GM06990 (cell line): ENCODE measurements around the gene CHST6.
"Not testable (repeated sequence)": the region's sequence is repeated elsewhere in the genome, so short reads cannot be mapped to it uniquely, and the experiment has no call there.

Experiments used
- DNase-seq: peaks from one replicate; pipeline ENCODE4 v3.0.0-alpha.2; 2011; ENCODE audit not compliant: insufficient read length; ENCODE audit errors: extremely low read depth
- H3K27me3 ChIP-seq: replicated peaks from 2 replicates; pipeline ENCODE4 v1.6.0; 2011; ENCODE audit warnings: low read length; ENCODE audit not compliant: control insufficient read depth, insufficient read depth
- H3K36me3 ChIP-seq: 2 replicates; pipeline ENCODE4 v1.5.1; 2011; ENCODE audit warnings: low read length; ENCODE audit not compliant: control insufficient read depth, insufficient read depth
- H3K4me3 ChIP-seq: replicated peaks from 2 replicates; pipeline ENCODE4 v1.5.1; 2011; ENCODE audit warnings: low read depth, mild to moderate bottlenecking, control low read depth, low read length
- CTCF ChIP-seq: IDR thresholded peaks from 2 replicates; pipeline ENCODE4 v1.5.1; 2011; ENCODE audit warnings: low read length, control low read depth, mild to moderate bottlenecking, inconsistent platforms; ENCODE audit not compliant: insufficient read depth, poor library complexity, severe bottlenecking

CHST6 gene

GRCh38 chr16:75464122-75464918, 30.9 kb downstream of the CHST6 start, which contains the start of gene TMEM170A:
TMEM170A (minus strand) TSS chr16:75464689; CDS start chr16:75464600, 89 bp downstream.
- peak within 1 kb of the TSS; percentile 89 for H3K4me3 ChIP-seq
- H3K36me3 ChIP-seq: peaks cover 2% of the 10 kb centered on the region
- H3K27me3 ChIP-seq: no peaks in the 10 kb centered on the region
- peak; percentile 99 for DNase-seq
- TF ChIP-seq CTCF: peak; percentile 100

GRCh38 chr16:75463389-75464121, 31.7 kb downstream of the CHST6 start:
- DNase-seq, H3K36me3 ChIP-seq, H3K27me3 ChIP-seq: not testable (repeated sequence)
- H3K4me3 ChIP-seq: peak overlapping the region; percentile 89

- no peaks in the 10 kb centered on the region for H3K27me3 ChIP-seq
- peaks cover 2% of the 10 kb centered on the region for H3K36me3 ChIP-seq
- DNase-seq: no peak
- H3K4me3 ChIP-seq: peak overlapping the region; percentile 89
- no peak for TF ChIP-seq CTCF
Measured at GRCh38 chr16:75462806-75463205, 32.4 kb downstream of the CHST6 start.

GRCh38 chr16:75461575-75461974, 33.7 kb downstream of the CHST6 start:
- no peak overlapping the region for H3K4me3 ChIP-seq
- TF ChIP-seq CTCF: no peak
- DNase-seq: no peak
- H3K27me3 ChIP-seq: no peaks in the 10 kb centered on the region
- peaks cover 2% of the 10 kb centered on the region for H3K36me3 ChIP-seq

- Histone ChIP-seq H3K4me3 (no peak overlapping the region), H3K27me3 (no peaks in the 10 kb centered on the region), H3K36me3 (peaks cover 2% of the 10 kb centered on the region)
- DNase-seq: no peak
- TF ChIP-seq CTCF: no peak
Measured at GRCh38 chr16:75460446-75460845, 34.8 kb downstream of the CHST6 start.

GRCh38 chr16:75459691-75460090, 35.5 kb downstream of the CHST6 start:
- peaks cover 2% of the 10 kb centered on the region for H3K36me3 ChIP-seq
- no peak for TF ChIP-seq CTCF
- no peak overlapping the region for H3K4me3 ChIP-seq
- DNase-seq: no peak
- H3K27me3 ChIP-seq: no peaks in the 10 kb centered on the region
